AG09309 (cell line): ENCODE data around the gene MSI1.

Experiments used
- DNase-seq: peaks from one replicate; pipeline ENCODE4 v3.0.0-alpha.2; 2010; ENCODE audit warnings: low read depth
- H3K4me3 ChIP-seq: 2 replicates; pipeline ENCODE4 v1.5.1; 2011; ENCODE audit warnings: mild to moderate bottlenecking, low read depth, low read length, moderate library complexity; ENCODE audit not compliant: control insufficient read depth
- CTCF ChIP-seq: IDR thresholded peaks from 2 replicates; pipeline ENCODE4 v1.5.1; 2011; ENCODE audit warnings: mild to moderate bottlenecking, low read depth, low read length, inconsistent platforms; ENCODE audit not compliant: insufficient read depth, control insufficient read depth; ENCODE audit errors: missing control alignments

Gene MSI1

GRCh38 chr12:120317224-120318105, 51.5 kb downstream of the MSI1 start:
- TF ChIP-seq CTCF = peak; percentile 26
- DNase-seq = peak; percentile 95
- H3K4me3 ChIP-seq = peak overlapping the region; percentile 86

GRCh38 chr12:120316798-120317223, 52.2 kb downstream of the MSI1 start:
- no peak for TF ChIP-seq CTCF
- no peak for DNase-seq
- H3K4me3 ChIP-seq = peak overlapping the region; percentile 86

DNA sequence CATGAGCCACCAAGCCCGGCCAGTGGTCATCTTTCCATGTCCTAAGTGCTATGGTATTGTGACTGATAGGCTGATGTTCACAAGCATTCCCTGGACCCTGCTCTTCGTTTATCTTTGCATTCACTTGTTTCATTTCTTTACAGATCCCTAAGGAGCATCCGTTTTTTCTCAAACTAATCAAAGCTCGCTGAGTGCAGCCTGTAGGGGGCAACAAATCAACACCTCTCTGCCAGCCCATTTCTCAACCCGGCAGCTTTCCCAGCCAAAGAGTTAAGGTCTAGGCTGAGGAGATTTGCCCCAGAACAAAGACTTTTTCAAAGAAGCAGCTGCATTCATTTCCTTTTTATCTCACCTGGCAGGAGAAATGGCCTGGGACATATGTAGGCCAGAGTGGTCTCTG, 54.7 kb downstream of the MSI1 start:
- TF ChIP-seq CTCF = peak; percentile 27
- DNase-seq = no peak
- no peak overlapping the region for H3K4me3 ChIP-seq

DNA sequence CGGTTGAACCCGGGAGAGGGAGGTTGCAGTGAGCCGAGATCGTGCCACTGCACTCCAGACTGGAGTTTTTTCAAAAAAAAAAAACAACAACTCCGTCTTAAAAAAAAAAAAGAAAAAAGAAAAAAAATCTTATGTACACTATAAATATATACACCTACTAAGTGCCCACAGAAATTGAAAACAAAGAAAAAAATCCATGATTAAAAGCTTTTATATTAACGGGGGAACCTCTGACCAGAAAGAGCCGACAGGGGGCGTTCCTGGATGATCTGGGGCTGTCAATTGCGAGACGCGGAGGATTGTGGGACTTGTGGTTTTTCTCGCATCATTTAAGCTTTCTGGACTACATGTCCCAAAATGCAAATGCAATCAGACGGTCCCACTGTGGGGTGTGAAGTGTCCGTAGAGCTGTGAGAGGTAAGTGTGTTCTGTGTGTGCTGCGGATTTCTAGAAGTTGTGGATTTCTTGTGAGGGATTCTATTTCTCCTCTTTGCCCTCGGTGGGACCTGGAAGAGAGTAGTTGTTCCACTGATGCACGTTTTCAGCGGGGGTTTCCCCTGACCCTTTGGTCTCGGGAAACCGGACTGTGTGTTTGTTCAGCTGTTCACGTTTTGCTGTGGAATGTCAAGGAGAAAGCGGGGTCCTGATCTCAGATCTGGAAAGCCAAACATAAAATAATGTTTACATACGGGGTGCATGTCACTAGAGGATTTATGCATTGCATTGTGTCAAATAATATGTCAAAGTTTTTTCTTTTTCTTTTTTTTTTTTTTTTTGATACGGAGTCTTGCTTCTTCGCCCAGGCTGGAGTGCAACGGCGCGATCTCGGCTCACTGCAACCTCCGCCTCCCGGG, 66.8 kb downstream of the MSI1 start, which contains the start of gene SIRT4:
Gene SIRT4, plus strand, starts transcription at position 360 of the 854 bp plus-strand sequence. CDS start 1,241 bp downstream, outside the sequence.
- peak; percentile 79 for TF ChIP-seq CTCF
- peak; percentile 75 for DNase-seq
- H3K4me3 ChIP-seq = peak within 1 kb of the TSS; percentile 71

DNA sequence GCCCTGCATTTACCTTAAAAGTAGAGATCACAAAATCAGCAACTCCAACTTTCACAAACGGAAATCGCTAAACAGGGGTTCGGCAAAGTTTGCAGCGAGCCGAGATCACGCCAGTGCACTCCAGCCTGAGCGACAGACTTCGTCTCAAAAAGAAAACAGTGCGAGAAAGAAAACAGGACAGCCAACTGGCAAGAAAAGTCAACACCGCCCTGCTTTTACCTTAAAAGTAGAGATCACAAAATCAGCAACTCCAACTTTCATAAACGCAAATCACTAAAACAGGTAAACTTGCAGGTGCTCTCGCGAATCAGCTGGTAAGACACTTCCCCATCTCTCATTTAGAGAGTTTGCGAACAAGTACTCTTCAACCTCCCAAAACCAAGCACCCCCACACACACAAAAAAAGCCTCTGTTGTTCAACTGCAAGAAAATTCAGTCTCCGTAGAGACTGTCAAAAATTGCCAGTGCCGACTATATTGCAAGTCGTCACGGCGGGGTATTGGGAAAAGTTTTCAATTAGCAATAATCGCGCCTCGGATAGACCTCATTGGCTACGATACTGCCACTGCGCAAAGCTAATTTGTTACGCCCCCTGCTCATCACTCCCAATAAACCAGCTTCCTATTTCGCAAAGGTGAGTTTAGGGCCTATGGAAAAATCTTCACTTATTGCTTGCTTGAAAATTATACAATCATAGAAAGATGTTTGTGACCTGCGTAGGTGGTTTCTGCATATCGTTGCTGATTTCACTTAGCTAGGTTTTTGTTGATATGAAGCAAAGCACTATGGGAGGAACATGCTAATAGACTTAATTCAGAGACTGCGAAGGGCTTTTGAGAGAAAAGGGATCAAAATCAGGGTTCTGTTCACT, 76.1 kb downstream of the MSI1 start, which contains the start of gene RNU4-1:
Gene RNU4-1, minus strand, starts transcription at position 577 of the 871 bp plus-strand sequence.
- H3K4me3 ChIP-seq = peak within 1 kb of the TSS; percentile 47
- no peak for TF ChIP-seq CTCF
- DNase-seq = peak; percentile 73

- no peak for DNase-seq
- TF ChIP-seq CTCF = no peak
- H3K4me3 ChIP-seq = peak overlapping the region; percentile 47
These were observed 76.6 kb downstream of the MSI1 start for GRCh38 chr12:120292411-120292660.
